Brain pericyte (primary cell): Measurements from ENCODE around the gene GUCA2B.

Experiments
- DNase-seq: peaks from one replicate; pipeline ENCODE4 v3.0.0-alpha.2; 2012; ENCODE audit warnings: low read depth, low spot score

GUCA2B gene

DNA sequence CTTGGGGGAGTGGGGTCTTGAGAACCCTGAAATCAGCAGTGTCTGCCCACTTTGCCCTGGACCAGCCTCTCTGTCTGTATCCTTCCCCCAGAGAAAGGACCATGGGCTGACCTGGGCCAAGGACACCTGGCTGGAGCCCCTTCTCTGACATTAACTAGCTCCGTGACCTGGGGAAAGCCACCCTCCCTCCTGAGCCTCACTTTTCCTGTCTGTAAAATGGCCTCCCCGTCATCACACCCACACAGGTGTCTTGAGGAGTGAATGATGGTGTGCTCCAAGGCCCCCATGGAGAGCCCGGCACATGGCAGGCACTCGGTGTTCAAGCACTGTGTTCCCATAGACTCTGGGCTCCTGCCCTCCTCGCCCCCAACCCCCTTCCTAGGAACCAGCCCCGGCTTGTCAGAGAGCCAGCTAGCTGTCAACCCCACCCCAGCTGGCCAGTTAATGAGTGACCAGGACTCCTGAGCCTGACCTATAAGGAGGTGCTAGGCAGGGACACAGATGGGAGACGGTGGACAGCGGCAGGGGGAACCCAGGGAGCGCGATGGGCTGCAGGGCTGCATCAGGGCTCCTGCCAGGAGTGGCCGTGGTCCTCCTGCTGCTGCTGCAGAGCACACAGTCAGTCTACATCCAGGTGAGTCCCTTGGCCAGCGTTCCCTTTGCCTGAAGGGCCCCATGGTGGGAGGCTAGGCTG lies at the start of gene GUCA2B:
TSS of gene GUCA2B (plus strand) at position 504 of the 694 bp plus-strand sequence. CDS start at position 545, 41 bp downstream.
- DNase-seq = no peak

DNA sequence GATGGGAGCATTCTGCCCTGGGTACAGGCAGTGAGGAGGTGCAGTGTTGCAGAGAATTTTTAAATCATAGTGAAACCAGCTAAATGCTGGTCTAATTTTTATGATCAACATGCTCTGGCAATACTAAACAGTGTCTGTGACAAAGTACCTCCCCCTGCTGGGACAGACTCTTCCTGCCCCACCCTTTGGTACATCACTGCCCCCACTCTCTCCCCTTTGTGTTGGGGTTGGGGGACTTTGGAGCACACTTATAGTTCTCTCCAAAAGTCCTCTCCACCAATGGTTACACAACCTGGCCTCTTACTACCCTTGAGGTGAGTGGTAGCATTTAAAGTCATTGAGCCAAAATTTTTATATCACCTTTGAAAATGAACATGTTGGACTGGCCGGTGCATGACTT lies 48.2 kb upstream of the GUCA2B start:
- DNase-seq = no peak

DNA sequence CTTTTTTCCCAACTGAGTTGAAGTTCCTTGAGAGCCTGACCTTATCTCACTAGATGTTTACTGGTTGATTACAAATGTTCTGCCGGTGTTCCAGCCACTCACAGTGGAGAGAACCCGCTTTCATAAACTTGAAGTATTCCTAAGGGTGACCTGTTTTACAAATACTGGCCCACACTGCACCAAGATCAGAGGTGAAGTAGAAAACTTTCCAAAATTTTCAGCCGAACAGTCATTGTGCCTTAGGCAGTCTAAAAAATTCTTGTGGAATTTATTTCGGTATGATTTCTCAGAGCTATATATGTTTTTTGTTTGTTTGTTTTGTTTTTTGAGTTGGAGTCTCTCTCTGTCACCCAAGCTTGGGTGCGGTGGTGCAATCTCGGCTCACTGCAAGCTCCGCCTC lies 44.9 kb upstream of the GUCA2B start:
- no peak for DNase-seq

GRCh38 chr1:42109600-42109999 lies 43.6 kb upstream of the GUCA2B start:
- no peak for DNase-seq

GRCh38 chr1:42114229-42114628 lies 39.0 kb upstream of the GUCA2B start:
- DNase-seq = no peak

GRCh38 chr1:42117214-42117613 lies 36.0 kb upstream of the GUCA2B start:
- DNase-seq = no peak

- no peak for DNase-seq
Observed at GRCh38 chr1:42118125-42118524, 35.1 kb upstream of the GUCA2B start.

DNA sequence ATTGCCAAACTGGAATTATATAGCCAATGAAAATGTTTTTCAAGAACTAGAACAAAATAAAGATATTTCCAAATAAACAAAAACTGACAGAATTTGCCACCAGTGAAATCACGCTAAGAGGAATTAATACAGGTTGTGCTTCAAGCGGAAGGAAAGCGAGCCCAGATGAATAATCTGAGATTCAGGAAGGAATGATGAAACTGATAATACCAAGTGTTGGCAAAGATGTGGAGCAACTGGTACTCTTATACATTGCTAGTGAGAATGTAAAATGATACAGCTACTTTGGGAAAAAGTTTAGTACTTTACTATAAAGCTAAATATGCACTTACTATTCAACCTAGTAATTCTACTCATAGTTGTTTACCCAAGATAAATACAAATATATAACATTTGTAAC lies 30.8 kb upstream of the GUCA2B start:
- DNase-seq = no peak

- DNase-seq = no peak
Observed at GRCh38 chr1:42125552-42125951, 27.7 kb upstream of the GUCA2B start.

GRCh38 chr1:42127767-42128166 lies 25.4 kb upstream of the GUCA2B start:
- no peak for DNase-seq

DNA sequence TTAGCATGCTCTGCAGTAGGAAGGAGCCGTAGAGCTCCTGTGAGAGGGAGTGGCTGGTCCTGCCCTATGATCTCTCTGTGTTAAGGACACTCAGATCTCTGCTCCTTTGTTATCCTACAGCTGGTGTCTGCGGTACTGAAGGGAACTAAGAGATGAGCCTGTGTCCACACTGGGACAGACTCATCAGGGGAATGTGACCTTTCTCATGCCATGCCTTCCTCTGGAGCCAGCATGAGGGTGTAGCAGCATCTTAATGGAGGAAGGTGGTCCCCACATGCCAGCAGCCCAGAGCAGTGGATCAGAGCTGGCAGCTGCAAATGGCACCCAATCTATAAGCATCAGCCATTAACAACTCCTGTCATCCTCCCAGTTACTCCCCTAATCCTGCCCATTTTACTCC lies 24.7 kb upstream of the GUCA2B start:
- no peak for DNase-seq

- DNase-seq = no peak
Observed at GRCh38 chr1:42128964-42129363, 24.2 kb upstream of the GUCA2B start.

- no peak for DNase-seq
Observed at GRCh38 chr1:42130061-42130660, 23.0 kb upstream of the GUCA2B start.

DNA sequence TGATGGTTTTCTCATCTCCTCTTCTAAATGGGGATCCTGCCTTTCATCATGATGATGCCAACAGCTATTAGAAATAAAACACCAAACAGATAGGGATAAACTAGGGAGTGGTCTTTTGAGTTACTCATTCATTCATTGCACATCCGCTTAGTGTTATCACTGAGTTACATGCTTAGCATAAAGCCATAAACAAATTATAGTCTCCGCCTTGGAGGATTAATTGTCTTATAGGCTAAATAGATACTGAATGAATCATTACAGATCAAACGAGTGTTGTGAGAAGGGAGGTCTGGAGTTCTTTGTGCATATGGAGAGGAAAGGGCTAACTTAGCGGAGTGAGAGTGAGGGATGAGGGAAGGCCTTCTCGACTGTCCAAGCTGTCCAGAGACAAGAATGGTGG lies 19.8 kb upstream of the GUCA2B start:
- DNase-seq = no peak

DNA sequence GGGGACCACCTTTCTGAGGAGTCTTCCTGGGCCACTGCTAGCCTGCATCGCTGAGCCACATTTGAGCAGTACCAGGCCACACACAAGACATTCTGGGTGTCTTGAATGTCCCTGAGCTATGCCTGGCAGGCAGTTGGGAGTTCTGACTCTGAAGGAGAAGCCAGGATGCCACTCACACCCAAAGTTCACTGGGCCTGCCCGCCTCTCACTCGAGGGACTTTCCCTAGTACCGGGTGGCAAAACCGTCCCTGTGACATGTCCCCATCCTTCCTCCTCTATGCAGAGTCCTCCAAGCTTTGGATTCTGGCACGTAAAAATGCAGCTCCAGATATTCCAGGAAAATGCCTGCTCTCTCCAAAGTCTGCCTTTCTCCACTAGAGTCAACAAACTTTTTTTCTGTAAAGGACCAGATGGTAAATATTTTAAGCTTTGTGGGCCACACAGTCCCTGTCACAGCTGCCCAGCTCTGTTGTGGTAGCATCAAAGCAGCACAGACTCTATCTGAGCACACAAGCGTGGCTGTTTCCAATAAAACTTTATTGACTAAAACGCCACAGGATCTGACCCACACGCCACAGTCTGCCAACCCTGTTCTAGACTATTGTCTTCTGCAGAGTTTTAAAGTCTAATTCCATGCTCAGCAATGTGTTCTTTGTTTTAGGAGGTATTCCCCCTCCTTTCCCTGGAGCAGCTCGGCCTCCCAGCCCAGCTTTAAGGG lies 19.2 kb upstream of the GUCA2B start:
- no peak for DNase-seq

DNA sequence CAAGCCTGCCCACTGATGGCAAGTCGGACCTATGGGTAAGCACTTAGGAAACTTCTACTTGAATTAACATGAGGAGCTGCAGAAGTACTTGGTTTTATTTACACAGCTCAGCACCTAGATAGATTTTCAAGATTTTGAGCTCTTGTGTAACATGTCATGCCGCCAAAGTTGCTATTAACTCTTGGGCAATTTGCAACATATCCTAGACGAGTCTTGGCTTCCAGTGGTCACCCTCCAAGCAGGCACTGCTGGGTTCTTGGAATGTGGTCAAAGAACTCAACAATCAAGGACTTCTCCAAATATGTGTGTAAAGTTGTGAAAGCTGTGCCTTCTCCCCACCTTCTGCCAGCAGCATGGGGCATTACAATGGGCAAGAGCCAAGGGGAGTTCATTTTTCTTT lies 17.8 kb upstream of the GUCA2B start:
- DNase-seq = no peak

GRCh38 chr1:42136466-42136865 lies 16.7 kb upstream of the GUCA2B start:
- no peak for DNase-seq

DNA sequence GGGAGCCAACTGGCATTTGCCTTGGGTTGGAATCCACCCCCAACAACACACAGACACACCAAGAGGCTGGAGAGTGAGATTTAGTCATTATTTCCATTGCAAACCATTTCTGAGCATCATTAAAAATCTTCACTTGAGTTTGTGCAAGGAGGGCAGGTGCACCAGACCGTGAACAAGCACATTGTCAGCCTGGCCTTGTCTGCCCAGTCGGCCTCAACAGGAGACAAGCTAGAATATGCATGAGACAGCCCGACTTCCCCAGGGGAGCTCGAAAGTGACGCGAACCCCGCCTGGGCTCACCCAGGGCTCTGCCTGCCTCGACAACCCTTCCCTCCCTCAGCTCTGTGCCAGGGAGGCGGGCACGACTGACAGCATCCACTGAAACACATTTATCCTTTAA lies 15.4 kb upstream of the GUCA2B start:
- no peak for DNase-seq

GRCh38 chr1:42138586-42138985 lies 14.6 kb upstream of the GUCA2B start:
- DNase-seq = no peak

DNA sequence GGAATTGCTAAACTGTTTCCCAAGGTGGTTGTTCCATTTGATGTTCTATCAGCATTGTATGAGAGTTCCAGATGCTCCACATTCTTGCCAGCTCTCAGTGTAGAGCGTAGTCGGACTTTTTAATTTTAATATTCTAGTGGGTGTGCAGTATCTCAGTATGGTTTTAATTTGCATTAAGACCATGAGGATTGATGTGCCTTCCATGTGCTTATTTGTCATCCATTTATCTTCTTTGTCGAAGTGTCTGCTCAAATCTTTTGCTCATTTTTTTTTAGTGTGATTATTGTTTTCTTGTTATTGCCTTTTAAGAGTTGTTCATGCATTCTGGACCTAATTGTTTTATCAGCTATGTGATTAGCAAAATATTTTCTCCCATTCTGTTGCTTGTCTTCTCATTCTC lies 13.8 kb upstream of the GUCA2B start:
- no peak for DNase-seq

- DNase-seq = no peak
Observed at GRCh38 chr1:42140191-42140590, 13.0 kb upstream of the GUCA2B start.

DNA sequence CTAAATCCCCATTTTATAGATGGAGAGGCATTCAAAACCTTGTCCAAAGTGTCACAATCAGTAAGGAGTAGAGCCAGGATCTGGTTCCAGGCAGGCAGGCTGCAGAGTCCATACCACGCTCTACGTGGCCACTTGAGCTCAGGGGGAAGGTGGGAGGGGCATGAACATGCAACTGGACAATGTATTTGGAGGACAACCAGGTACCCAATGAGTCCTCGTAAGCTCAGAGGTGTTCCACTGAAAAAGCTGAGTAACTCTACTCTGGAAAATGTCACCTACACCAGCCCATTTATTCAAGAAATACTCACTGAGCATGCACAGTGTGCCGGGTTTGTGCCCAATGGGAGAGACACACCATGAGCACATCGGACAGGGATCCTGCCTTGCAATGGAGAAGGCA lies 11.2 kb upstream of the GUCA2B start:
- no peak for DNase-seq
